K562 (cell line): Measurements from ENCODE around the gene COX5A. TPM values are rescaled to one million over a fixed set of nuclear protein-coding genes. Genes with fewer than 3 reads are reported as not detected.
A peak's percentile ranks its signal among the peaks of the same experiment; 100 is the strongest.

Experiments used
- BACH1 ChIP-seq: fragments of 200-800 bp; sonication (Bioruptor generic); IDR thresholded peaks from 2 replicates; pipeline ENCODE4 v1.6.1; 2016; ENCODE audit warnings: missing genetic modification characterization, missing compliant biosample characterization
- CUX1 ChIP-seq: fragments of 200-800 bp; sonication (Bioruptor generic); IDR thresholded peaks from 2 replicates; pipeline ENCODE4 v1.6.1; 2016; ENCODE audit warnings: missing genetic modification characterization, missing compliant biosample characterization
- GABPA ChIP-seq: fragments of 200-800 bp; sonication (Bioruptor generic); conservative IDR thresholded peaks from 2 replicates; pipeline ENCODE4 v1.6.1; 2016; ENCODE audit warnings: low read depth, missing genetic modification characterization, missing compliant biosample characterization
- HMG20A ChIP-seq: fragments of 450-650 bp; formaldehyde crosslinking; conservative IDR thresholded peaks from 2 replicates; pipeline ENCODE4 v1.4.0; 2020; ENCODE audit warnings: mild to moderate bottlenecking, mixed read lengths
- SIN3A ChIP-seq, 2 experiments: fragments of 150-350 bp in 1 of 2; IDR thresholded peaks; 2 replicates each; pipeline ENCODE4 v1.6.1; 2011 to 2016; ENCODE audit warnings: borderline replicate concordance in 2 of 2, low read depth in 2 of 2, low read length in 2 of 2, mild to moderate bottlenecking in 2 of 2, moderate library complexity in 2 of 2; ENCODE audit not compliant: control insufficient read depth in 1 of 2
- ZBTB11 ChIP-seq, 3 experiments: fragments of 200-800 bp in 1 of 3; fragments of 250-450 bp in 1 of 3; fragments of 450-650 bp in 1 of 3; sonication (Bioruptor Pico) in 1 of 3; sonication (Bioruptor generic) in 1 of 3; formaldehyde crosslinking in 1 of 3; IDR thresholded peaks; 2 replicates each; pipeline versions ENCODE4 v1.6.1 to v1.8.0; 2016 to 2022; ENCODE audit warnings: mild to moderate bottlenecking in 2 of 3, missing genetic modification characterization in 2 of 3, missing compliant biosample characterization in 1 of 3, moderate library complexity in 1 of 3
- polyA plus RNA-seq, 8 experiments: library from polyadenylated mRNA; depleted of rRNA in 4 of 8; stranded (reverse) in 5 of 8; unstranded in 3 of 8; fragments of >200 nt; fragmentation: Nextera tagmentation in 2 of 8; fragmentation: Illumina TruSeq in 1 of 8; extraction: Ambion mirVana in 2 of 8; extraction: Trizol in 1 of 8; gene quantifications; 2 replicates each; pipeline versions ENCODE4 v1.2.1 to v1.2.3, GENCODE V29; 2011 to 2014; ENCODE audit warnings: inconsistent platforms in 1 of 8, missing spikeins in 1 of 8
- total RNA-seq, 7 experiments: library from RNA; depleted of rRNA in 6 of 7; stranded (reverse); fragments of >200 nt in 6 of 7; fragmentation: Illumina TruSeq in 2 of 7; extraction: Trizol in 2 of 7; gene quantifications; 2 replicates each; pipeline versions ENCODE4 v1.2.1 to v1.2.3, GENCODE V29; 2011 to 2021; ENCODE audit warnings: low replicate concordance in 1 of 7
- TF ChIP-seq, protein P1 (sequence below): fragments of 450-650 bp; IDR thresholded peaks from 2 replicates; pipeline ENCODE4 v1.7.1; 2018; ENCODE audit warnings: mild to moderate bottlenecking, low read depth; ENCODE audit not compliant: partially characterized antibody

Gene COX5A
- total and polyA plus RNA-seq, 9 of the 15 experiments (the other 6 are each of a cell fraction or from before 2014, with no cell fraction given), result 86.8 to 553 (median 371) TPM

- TF ChIP-seq HMG20A, result no peak
- peak; percentile 56 for TF ChIP-seq GABPA (tag)
- TF ChIP-seq SIN3A (IDR thresholded peaks at IDR 0.05; ENCODE audit: borderline replicate concordance in 2 of 2, control insufficient read depth in 1 of 2, low read depth in 2 of 2, low read length in 2 of 2), result peak; percentile 29 to 50; a peak in 1 of 4 replicates
- TF ChIP-seq, protein P1, sequence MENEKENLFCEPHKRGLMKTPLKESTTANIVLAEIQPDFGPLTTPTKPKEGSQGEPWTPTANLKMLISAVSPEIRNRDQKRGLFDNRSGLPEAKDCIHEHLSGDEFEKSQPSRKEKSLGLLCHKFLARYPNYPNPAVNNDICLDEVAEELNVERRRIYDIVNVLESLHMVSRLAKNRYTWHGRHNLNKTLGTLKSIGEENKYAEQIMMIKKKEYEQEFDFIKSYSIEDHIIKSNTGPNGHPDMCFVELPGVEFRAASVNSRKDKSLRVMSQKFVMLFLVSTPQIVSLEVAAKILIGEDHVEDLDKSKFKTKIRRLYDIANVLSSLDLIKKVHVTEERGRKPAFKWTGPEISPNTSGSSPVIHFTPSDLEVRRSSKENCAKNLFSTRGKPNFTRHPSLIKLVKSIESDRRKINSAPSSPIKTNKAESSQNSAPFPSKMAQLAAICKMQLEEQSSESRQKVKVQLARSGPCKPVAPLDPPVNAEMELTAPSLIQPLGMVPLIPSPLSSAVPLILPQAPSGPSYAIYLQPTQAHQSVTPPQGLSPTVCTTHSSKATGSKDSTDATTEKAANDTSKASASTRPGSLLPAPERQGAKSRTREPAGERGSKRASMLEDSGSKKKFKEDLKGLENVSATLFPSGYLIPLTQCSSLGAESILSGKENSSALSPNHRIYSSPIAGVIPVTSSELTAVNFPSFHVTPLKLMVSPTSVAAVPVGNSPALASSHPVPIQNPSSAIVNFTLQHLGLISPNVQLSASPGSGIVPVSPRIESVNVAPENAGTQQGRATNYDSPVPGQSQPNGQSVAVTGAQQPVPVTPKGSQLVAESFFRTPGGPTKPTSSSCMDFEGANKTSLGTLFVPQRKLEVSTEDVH, result peak; percentile 51
- TF ChIP-seq ZBTB11 (CRISPR knock-in tag; IDR thresholded peaks at IDR 0.05), result peak in 1 of 3 experiments; percentile 65; a peak in 2 of 6 replicates
- no peak for TF ChIP-seq BACH1 (tag)
- TF ChIP-seq CUX1 (CRISPR knock-in tag), result no peak
Measured at GRCh38 chr15:74889390-74889882, 48.4 kb downstream of the COX5A start (continued).
